Measurements from ENCODE around the gene NEGR1. TPM values are rescaled to one million over a fixed set of nuclear protein-coding genes. Genes with fewer than 3 reads are reported as not detected.

The NEGR1 gene
- total RNA-seq, 4 donors from 2014 or later: 4.6 to 5.7 (median 5.0) TPM

GRCh38 chr1:71792264-71792663 lies 490.1 kb downstream of the NEGR1 start:
- no peak for DNase-seq
- in situ Hi-C loops (cut with MboI; ENCODE audit: low sequenced_read_pairs in 4 of 4) (no loop called here), intact Hi-C loops (cut with DNase I; ENCODE audit: low total_unique reads) (no loop called here)
- no peaks in the 10 kb centered on the region for H3K9me3 ChIP-seq
- H3K27ac ChIP-seq: no peak overlapping the region
- TF ChIP-seq CTCF (IDR thresholded peaks at IDR 0.05 in 4 of 5, conservative IDR thresholded peaks at IDR 0.05 in 1 of 5) (no peak), POLR2A (IDR thresholded peaks at IDR 0.05) (no peak)
- H3K27me3 ChIP-seq: no peaks in the 10 kb centered on the region
- H3K4me3 ChIP-seq: no peak overlapping the region
- no peaks in the 10 kb centered on the region for H3K4me1 ChIP-seq
- no peaks in the 10 kb centered on the region for H3K36me3 ChIP-seq
- no peak for ATAC-seq

GRCh38 chr1:71788113-71788512 lies 494.2 kb downstream of the NEGR1 start:
- H3K9me3 ChIP-seq: no peaks in the 10 kb centered on the region
- no peak for TF ChIP-seq CTCF (IDR thresholded peaks at IDR 0.05 in 4 of 5, conservative IDR thresholded peaks at IDR 0.05 in 1 of 5)
- no peak for TF ChIP-seq POLR2A (IDR thresholded peaks at IDR 0.05)
- no peak overlapping the region for H3K27ac ChIP-seq
- no peaks in the 10 kb centered on the region for H3K4me1 ChIP-seq
- H3K4me3 ChIP-seq: no peak overlapping the region
- no peaks in the 10 kb centered on the region for H3K27me3 ChIP-seq
- ATAC-seq (no peak), DNase-seq (no peak)
- H3K36me3 ChIP-seq: no peaks in the 10 kb centered on the region
- in situ Hi-C loops (cut with MboI; ENCODE audit: low sequenced_read_pairs in 4 of 4) (no loop called here), intact Hi-C loops (cut with DNase I; ENCODE audit: low total_unique reads) (no loop called here)

GRCh38 chr1:71787699-71788098 lies 494.6 kb downstream of the NEGR1 start:
- Histone ChIP-seq H3K27ac (no peak overlapping the region), H3K36me3 (no peaks in the 10 kb centered on the region), H3K27me3 (no peaks in the 10 kb centered on the region), H3K9me3 (no peaks in the 10 kb centered on the region), H3K4me1 (no peaks in the 10 kb centered on the region), H3K4me3 (no peak overlapping the region)
- no peak for DNase-seq
- in situ Hi-C loops (cut with MboI; ENCODE audit: low sequenced_read_pairs in 4 of 4): no loop called here
- no peak for TF ChIP-seq POLR2A (IDR thresholded peaks at IDR 0.05)
- no peak for TF ChIP-seq CTCF (IDR thresholded peaks at IDR 0.05 in 4 of 5, conservative IDR thresholded peaks at IDR 0.05 in 1 of 5)
- intact Hi-C loops (cut with DNase I; ENCODE audit: low total_unique reads): no loop called here
- no peak for ATAC-seq

GRCh38 chr1:71786218-71786617 lies 496.1 kb downstream of the NEGR1 start:
- H3K36me3 ChIP-seq: no peaks in the 10 kb centered on the region
- DNase-seq (no peak), ATAC-seq (no peak)
- H3K27ac ChIP-seq: no peak overlapping the region
- no peak overlapping the region for H3K4me3 ChIP-seq
- in situ Hi-C loops (cut with MboI; ENCODE audit: low sequenced_read_pairs in 4 of 4): no loop called here
- intact Hi-C loops (cut with DNase I; ENCODE audit: low total_unique reads): no loop called here
- H3K9me3 ChIP-seq: no peaks in the 10 kb centered on the region
- H3K4me1 ChIP-seq: no peaks in the 10 kb centered on the region
- H3K27me3 ChIP-seq: no peaks in the 10 kb centered on the region
- TF ChIP-seq CTCF (IDR thresholded peaks at IDR 0.05 in 4 of 5, conservative IDR thresholded peaks at IDR 0.05 in 1 of 5) (no peak), POLR2A (IDR thresholded peaks at IDR 0.05) (no peak)

GRCh38 chr1:71785450-71785849 lies 496.9 kb downstream of the NEGR1 start:
- no peaks in the 10 kb centered on the region for H3K27me3 ChIP-seq
- no peaks in the 10 kb centered on the region for H3K4me1 ChIP-seq
- no peaks in the 10 kb centered on the region for H3K36me3 ChIP-seq
- DNase-seq (no peak), ATAC-seq (no peak)
- H3K4me3 ChIP-seq: no peak overlapping the region
- in situ Hi-C loops (cut with MboI; ENCODE audit: low sequenced_read_pairs in 4 of 4) (no loop called here), intact Hi-C loops (cut with DNase I; ENCODE audit: low total_unique reads) (no loop called here)
- H3K27ac ChIP-seq: no peak overlapping the region
- TF ChIP-seq CTCF (IDR thresholded peaks at IDR 0.05 in 4 of 5, conservative IDR thresholded peaks at IDR 0.05 in 1 of 5) (no peak), POLR2A (IDR thresholded peaks at IDR 0.05) (no peak)
- no peaks in the 10 kb centered on the region for H3K9me3 ChIP-seq
